ENCODE results near the gene STARD3.

STARD3 gene

DNA sequence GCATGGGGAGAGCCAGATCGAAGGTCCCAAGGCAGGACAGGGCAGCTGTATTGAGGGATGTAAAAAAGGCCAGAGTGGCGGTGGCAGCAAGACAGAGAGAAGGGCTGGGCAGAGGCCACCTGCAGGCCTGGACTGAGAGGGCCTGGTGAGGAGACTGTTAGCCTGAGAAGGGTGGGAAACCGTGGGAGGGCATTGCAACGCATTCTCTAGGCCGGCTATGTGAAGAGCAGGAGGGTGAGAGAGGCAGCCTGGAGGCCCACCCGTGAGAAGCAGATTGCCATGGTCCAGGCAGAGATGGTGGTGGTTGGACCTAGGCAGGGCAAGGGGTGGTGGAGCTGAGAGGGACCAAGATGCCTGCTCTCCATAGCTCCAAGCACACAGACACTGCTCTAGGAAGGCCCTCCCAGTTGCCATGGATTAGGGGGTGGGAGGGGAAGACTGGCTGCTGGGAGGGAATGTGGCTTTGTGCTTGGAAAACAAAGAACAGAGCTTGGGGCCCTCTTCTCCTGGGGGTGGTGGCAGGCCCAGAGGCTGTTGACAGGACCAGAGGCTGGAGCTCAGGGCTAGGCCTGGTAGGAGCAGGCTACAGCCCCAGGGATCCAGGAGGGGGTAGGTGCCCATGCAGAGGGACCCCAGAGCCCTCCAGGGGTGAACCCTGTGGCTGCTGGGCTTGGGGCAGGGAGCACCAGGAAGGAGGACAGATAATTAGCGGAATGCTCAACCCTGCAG is 15.8 kb downstream of the STARD3 start:
- FAIRE-seq (no peak), DNase-seq (ENCODE audit: insufficient read length, low spot score) (no peak)
- TF ChIP-seq POLR2AphosphoS5 (IDR thresholded peaks at IDR 0.05; ENCODE audit: low read depth, low read length) = no peak
- no peak for TF ChIP-seq PAX5 (IDR thresholded peaks at IDR 0.05; ENCODE audit: insufficient read depth, low read length, severe bottlenecking)
- TF ChIP-seq TAF1 (IDR thresholded peaks at IDR 0.05; ENCODE audit: low read depth, low read length) = no peak
- no peak for TF ChIP-seq POLR2A (IDR thresholded peaks at IDR 0.05; ENCODE audit: low read depth, low read length)
- no peak for TF ChIP-seq SPI1 (IDR thresholded peaks at IDR 0.05; ENCODE audit: low read depth, low read length)
- no peak for TF ChIP-seq POU2F2 (IDR thresholded peaks at IDR 0.05; ENCODE audit: low read depth, low read length)

DNA sequence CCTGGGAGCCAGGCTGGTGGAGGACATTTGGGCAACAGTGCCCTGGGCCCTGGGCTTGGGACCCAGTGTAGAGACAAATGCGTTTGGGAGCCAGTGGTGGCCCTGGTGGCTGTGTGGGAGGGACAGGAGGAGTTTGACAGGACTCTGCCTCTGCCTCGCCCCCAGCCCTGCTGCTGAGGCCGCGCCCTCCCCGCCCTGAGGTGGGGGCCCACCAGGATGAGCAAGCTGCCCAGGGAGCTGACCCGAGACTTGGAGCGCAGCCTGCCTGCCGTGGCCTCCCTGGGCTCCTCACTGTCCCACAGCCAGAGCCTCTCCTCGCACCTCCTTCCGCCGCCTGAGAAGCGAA is 16.3 kb downstream of the STARD3 start:
- no peak for DNase-seq (ENCODE audit: insufficient read length, low spot score)
- no peak for FAIRE-seq
- TF ChIP-seq SPI1 (IDR thresholded peaks at IDR 0.05; ENCODE audit: low read depth, low read length) (no peak), PAX5 (IDR thresholded peaks at IDR 0.05; ENCODE audit: insufficient read depth, low read length, severe bottlenecking) (no peak), POLR2AphosphoS5 (IDR thresholded peaks at IDR 0.05; ENCODE audit: low read depth, low read length) (no peak), TAF1 (IDR thresholded peaks at IDR 0.05; ENCODE audit: low read depth, low read length) (no peak), POU2F2 (IDR thresholded peaks at IDR 0.05; ENCODE audit: low read depth, low read length) (no peak), POLR2A (IDR thresholded peaks at IDR 0.05; ENCODE audit: low read depth, low read length) (no peak)

DNA sequence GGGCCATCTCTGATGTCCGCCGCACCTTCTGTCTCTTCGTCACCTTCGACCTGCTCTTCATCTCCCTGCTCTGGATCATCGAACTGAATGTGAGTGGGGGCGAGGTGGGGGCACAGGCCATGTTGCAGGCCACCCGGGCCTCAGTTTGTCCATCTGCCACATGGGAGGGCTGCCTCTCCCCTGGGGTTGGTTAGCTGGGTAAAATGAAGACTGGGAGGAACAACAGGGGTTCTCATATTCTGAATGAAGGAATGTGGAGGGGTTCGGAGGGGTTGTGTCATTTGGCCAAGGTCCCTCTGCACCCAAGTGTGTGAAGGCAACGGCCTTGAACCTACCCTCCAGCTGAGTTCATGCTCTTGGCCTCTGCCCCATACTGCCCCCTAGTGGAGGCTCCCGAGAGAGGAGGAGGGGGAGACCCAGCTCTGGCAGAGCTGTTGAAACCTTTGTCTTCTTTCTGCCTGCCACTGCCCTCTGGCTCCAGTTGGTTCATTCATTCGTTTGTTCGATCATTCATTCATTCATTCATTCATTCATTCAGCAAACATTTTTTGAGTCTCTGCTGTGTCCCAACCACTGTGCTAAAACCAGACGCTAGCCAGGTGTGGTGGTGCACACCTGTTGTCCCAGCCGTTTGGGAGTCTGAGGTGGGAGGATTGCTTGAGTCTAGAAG is 16.9 kb downstream of the STARD3 start:
- TF ChIP-seq POLR2A (IDR thresholded peaks at IDR 0.05; ENCODE audit: low read depth, low read length) (no peak), PAX5 (IDR thresholded peaks at IDR 0.05; ENCODE audit: insufficient read depth, low read length, severe bottlenecking) (no peak), TAF1 (IDR thresholded peaks at IDR 0.05; ENCODE audit: low read depth, low read length) (no peak), POLR2AphosphoS5 (IDR thresholded peaks at IDR 0.05; ENCODE audit: low read depth, low read length) (no peak), POU2F2 (IDR thresholded peaks at IDR 0.05; ENCODE audit: low read depth, low read length) (no peak), SPI1 (IDR thresholded peaks at IDR 0.05; ENCODE audit: low read depth, low read length) (no peak)
- FAIRE-seq (peak; percentile 72), DNase-seq (ENCODE audit: insufficient read length, low spot score) (peak; percentile 98)

DNA sequence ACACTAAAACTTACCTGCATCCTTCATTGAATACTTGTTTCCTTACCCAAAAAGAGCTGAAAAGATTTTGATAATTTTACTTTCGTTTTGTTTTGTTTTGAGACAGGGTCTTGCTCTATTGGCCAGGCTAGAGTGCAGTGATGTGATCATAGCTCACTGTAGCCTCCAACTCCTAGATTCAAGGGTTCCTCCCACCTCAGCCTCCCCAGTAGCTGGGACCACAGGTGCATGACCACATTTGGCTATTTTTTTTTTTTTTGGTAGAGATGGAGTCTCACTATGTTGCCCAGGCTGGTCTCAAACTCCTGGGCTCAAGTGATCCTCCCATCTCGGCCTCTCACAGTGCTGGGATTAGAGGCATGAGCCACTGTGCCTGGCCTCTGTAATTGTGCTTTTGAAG is 18.2 kb downstream of the STARD3 start:
- DNase-seq (ENCODE audit: insufficient read length, low spot score) (no peak), FAIRE-seq (no peak)
- TF ChIP-seq PAX5 (IDR thresholded peaks at IDR 0.05; ENCODE audit: insufficient read depth, low read length, severe bottlenecking) (no peak), SPI1 (IDR thresholded peaks at IDR 0.05; ENCODE audit: low read depth, low read length) (no peak), POLR2AphosphoS5 (IDR thresholded peaks at IDR 0.05; ENCODE audit: low read depth, low read length) (no peak), TAF1 (IDR thresholded peaks at IDR 0.05; ENCODE audit: low read depth, low read length) (no peak), POU2F2 (IDR thresholded peaks at IDR 0.05; ENCODE audit: low read depth, low read length) (no peak), POLR2A (IDR thresholded peaks at IDR 0.05; ENCODE audit: low read depth, low read length) (no peak)

DNA sequence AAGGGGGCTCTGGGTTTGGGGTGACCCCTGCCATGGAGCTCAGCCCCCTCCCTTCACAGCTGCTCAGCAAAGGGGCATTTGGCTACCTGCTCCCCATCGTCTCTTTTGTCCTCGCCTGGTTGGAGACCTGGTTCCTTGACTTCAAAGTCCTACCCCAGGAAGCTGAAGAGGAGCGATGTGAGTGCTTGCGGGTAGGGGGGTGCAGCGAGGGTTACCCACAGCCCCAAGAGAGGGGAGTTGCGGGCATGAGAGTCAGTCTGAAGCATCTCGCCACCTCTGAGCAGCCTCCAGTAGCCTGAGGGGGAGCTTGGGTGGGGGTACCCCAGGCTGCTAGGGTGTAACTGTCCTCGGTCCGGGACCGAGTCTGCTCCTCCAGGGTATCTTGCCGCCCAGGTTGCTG is 21.4 kb downstream of the STARD3 start:
- DNase-seq (ENCODE audit: insufficient read length, low spot score) (no peak), FAIRE-seq (no peak)
- TF ChIP-seq POU2F2 (IDR thresholded peaks at IDR 0.05; ENCODE audit: low read depth, low read length) (no peak), POLR2A (IDR thresholded peaks at IDR 0.05; ENCODE audit: low read depth, low read length) (no peak), POLR2AphosphoS5 (IDR thresholded peaks at IDR 0.05; ENCODE audit: low read depth, low read length) (no peak), TAF1 (IDR thresholded peaks at IDR 0.05; ENCODE audit: low read depth, low read length) (no peak), SPI1 (IDR thresholded peaks at IDR 0.05; ENCODE audit: low read depth, low read length) (no peak), PAX5 (IDR thresholded peaks at IDR 0.05; ENCODE audit: insufficient read depth, low read length, severe bottlenecking) (no peak)

DNA sequence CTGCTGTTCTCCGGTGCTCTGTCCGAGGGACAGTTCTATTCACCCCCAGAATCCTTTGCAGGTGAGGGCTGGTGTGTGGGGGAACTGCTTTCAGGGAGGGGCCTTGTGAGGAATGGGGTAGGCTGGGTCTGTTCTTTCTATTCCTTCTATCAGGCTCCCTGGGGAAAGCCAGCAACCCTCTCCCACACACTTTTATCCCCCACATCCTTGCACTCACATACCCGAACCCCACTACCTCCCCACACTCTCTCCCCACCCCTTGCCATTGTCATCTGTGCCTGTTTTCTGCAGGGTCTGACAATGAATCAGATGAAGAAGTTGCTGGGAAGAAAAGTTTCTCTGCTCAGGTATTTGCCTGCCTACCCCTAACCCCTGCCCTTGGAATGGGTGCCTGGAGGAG is 21.8 kb downstream of the STARD3 start:
- TF ChIP-seq PAX5 (IDR thresholded peaks at IDR 0.05; ENCODE audit: insufficient read depth, low read length, severe bottlenecking) = no peak
- TF ChIP-seq SPI1 (IDR thresholded peaks at IDR 0.05; ENCODE audit: low read depth, low read length) = no peak
- no peak for TF ChIP-seq TAF1 (IDR thresholded peaks at IDR 0.05; ENCODE audit: low read depth, low read length)
- no peak for TF ChIP-seq POU2F2 (IDR thresholded peaks at IDR 0.05; ENCODE audit: low read depth, low read length)
- no peak for TF ChIP-seq POLR2AphosphoS5 (IDR thresholded peaks at IDR 0.05; ENCODE audit: low read depth, low read length)
- TF ChIP-seq POLR2A (IDR thresholded peaks at IDR 0.05; ENCODE audit: low read depth, low read length) = no peak
- DNase-seq (ENCODE audit: insufficient read length, low spot score) (no peak), FAIRE-seq (peak; percentile 59)

DNA sequence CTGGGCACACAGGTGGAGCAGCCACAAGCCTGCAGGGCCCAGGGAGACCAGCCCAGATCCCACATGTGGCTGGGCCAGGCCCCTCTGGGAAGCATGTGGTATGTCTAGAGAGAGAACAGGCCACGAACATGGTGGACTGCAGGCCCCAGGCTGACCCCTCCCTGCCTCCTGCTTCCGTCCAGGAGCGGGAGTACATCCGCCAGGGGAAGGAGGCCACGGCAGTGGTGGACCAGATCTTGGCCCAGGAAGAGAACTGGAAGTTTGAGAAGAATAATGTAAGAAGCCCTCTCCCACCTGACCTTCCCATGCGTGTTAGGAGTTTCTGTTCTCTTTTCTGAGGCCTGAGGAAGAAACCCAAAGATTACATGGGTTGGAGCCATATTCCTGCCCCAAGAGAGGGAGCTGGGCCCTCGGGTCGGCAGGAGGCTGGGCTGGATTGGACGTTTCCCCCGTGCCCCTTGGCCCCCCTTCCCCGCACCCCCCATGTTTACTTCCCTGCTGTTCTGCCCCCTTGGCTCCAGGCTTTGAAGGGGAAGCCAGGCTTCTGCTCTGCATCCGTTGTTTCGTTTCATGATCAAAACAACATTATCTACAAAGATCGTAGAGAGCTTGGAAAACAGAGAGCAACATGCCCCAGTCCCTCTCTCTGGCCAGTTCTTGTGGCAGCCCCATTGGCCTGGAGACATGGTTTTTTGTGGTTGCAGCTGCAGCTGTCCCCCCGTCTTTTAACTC is 22.5 kb downstream of the STARD3 start:
- TF ChIP-seq POLR2AphosphoS5 (IDR thresholded peaks at IDR 0.05; ENCODE audit: low read depth, low read length) (no peak), PAX5 (IDR thresholded peaks at IDR 0.05; ENCODE audit: insufficient read depth, low read length, severe bottlenecking) (no peak), POU2F2 (IDR thresholded peaks at IDR 0.05; ENCODE audit: low read depth, low read length) (no peak), SPI1 (IDR thresholded peaks at IDR 0.05; ENCODE audit: low read depth, low read length) (peak; percentile 87)
- DNase-seq (ENCODE audit: insufficient read length, low spot score) (no peak), FAIRE-seq (peak; percentile 9)

DNA sequence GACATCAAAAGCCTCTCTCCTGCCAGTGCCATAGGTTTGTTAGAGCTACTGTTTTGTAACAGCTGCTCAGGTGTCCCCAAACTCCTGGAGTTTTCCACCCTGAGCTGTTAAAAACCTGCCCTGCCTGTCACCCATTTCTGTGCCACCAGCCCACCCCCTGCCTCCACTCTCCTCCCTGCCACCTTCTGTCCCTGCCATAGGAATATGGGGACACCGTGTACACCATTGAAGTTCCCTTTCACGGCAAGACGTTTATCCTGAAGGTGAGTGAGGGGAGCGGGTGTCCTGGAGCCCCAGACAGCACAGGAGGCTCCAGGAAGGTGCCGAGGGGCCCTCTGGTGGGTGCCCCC is 23.0 kb downstream of the STARD3 start:
- no peak for FAIRE-seq
- TF ChIP-seq TAF1 (IDR thresholded peaks at IDR 0.05; ENCODE audit: low read depth, low read length) = no peak
- TF ChIP-seq POLR2AphosphoS5 (IDR thresholded peaks at IDR 0.05; ENCODE audit: low read depth, low read length) = no peak
- no peak for TF ChIP-seq SPI1 (IDR thresholded peaks at IDR 0.05; ENCODE audit: low read depth, low read length)
- no peak for TF ChIP-seq PAX5 (IDR thresholded peaks at IDR 0.05; ENCODE audit: insufficient read depth, low read length, severe bottlenecking)
- no peak for DNase-seq (ENCODE audit: insufficient read length, low spot score)
